Upper lobe of left lung (tissue), 4 donors: ENCODE data around the gene CDH13.

Experiments
- POLR2AphosphoS5 ChIP-seq, 2 donors: sonication (generic); formaldehyde crosslinking; IDR thresholded peaks; one replicate each; pipeline ENCODE4 v1.5.1; 2017; ENCODE audit warnings: antibody characterized with exemption in 2 of 2
- TF ChIP-seq, protein P1 (sequence below), 6 experiments: fragments of 450-650 bp in 4 of 6; fragments of 200-600 bp in 2 of 6; sonication (generic) in 2 of 6; IDR thresholded peaks; one replicate each; pipeline ENCODE4 v1.5.1; 2016 to 2019; ENCODE audit warnings: antibody characterized with exemption in 6 of 6

DNA sequence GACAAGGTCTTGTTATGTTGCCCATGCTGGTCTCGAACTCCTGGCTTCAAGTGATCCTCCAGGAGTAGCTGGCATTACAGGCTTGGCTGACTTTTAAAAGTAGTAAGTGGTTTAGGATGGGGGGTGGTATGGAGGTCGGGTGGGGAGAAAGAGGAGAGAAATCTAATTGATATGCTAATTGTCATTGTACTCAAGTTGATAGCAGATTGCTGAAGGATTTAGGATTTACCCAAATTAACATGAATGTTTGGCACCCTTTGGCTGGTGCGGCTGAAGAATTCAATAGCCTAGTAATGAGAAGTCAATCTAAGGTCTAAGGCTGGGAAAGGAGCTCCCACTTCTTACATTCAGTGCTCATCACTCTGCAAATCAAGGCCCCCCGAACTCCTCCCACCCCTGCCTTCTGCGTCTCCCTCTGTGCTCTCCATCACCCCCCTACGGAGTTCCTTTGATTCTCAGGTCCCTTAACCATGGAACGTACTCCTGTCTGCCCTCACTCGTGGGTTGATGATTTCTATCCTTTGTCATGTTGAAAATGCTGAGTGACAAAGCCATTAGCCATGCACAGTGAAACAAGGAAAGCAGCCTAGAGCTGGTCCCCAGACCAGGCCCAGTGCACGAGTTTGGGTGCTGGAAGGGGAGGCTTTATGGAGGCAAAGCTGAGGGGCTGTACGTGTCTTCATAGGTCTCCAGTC, 17.3 kb downstream of the CDH13 start:
- no peak for TF ChIP-seq POLR2AphosphoS5 (IDR thresholded peaks at IDR 0.05)
- TF ChIP-seq, protein P1, sequence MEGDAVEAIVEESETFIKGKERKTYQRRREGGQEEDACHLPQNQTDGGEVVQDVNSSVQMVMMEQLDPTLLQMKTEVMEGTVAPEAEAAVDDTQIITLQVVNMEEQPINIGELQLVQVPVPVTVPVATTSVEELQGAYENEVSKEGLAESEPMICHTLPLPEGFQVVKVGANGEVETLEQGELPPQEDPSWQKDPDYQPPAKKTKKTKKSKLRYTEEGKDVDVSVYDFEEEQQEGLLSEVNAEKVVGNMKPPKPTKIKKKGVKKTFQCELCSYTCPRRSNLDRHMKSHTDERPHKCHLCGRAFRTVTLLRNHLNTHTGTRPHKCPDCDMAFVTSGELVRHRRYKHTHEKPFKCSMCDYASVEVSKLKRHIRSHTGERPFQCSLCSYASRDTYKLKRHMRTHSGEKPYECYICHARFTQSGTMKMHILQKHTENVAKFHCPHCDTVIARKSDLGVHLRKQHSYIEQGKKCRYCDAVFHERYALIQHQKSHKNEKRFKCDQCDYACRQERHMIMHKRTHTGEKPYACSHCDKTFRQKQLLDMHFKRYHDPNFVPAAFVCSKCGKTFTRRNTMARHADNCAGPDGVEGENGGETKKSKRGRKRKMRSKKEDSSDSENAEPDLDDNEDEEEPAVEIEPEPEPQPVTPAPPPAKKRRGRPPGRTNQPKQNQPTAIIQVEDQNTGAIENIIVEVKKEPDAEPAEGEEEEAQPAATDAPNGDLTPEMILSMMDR (IDR thresholded peaks at IDR 0.05): no peak
